Liver (tissue), 9 donors: ENCODE data around the gene MYO1F. TPM values are rescaled to one million over a fixed set of nuclear protein-coding genes. Genes with fewer than 3 reads are reported as not detected.
"Not testable (repeated sequence)": the region's sequence is repeated elsewhere in the genome, so short reads cannot be mapped to it uniquely, and the experiment has no call there.

Experiments
- DNase-seq: peaks from one replicate; pipeline ENCODE4 v3.0.0-alpha.2; 2017; ENCODE audit warnings: low spot score
- H3K27ac ChIP-seq, 2 donors: one replicate each; pipeline ENCODE4 v1.7.0; 2013; ENCODE audit warnings: inconsistent platforms in 2 of 2, low read length in 2 of 2, control low read depth in 1 of 2, low read depth in 1 of 2, mild to moderate bottlenecking in 1 of 2
- H3K27me3 ChIP-seq, 4 donors: one replicate each; pipeline versions ENCODE4 v1.6.1 to v1.7.0; 2013; ENCODE audit warnings: low read length in 3 of 4, inconsistent platforms in 1 of 4, mild to moderate bottlenecking in 1 of 4, moderate library complexity in 1 of 4; ENCODE audit not compliant: control insufficient read depth in 4 of 4, insufficient read depth in 4 of 4
- H3K36me3 ChIP-seq, 4 donors: one replicate each; pipeline versions ENCODE4 v1.6.1 to v1.7.0; 2013; ENCODE audit warnings: low read length in 3 of 4, mild to moderate bottlenecking in 3 of 4, low read depth in 1 of 4, moderate library complexity in 1 of 4; ENCODE audit not compliant: control insufficient read depth in 4 of 4, insufficient read depth in 3 of 4
- H3K4me1 ChIP-seq, 4 donors: one replicate each; pipeline versions ENCODE4 v1.6.1 to v1.7.0; 2013; ENCODE audit warnings: low read length in 3 of 4, mild to moderate bottlenecking in 3 of 4, moderate library complexity in 1 of 4; ENCODE audit not compliant: control insufficient read depth in 4 of 4, insufficient read depth in 4 of 4
- H3K4me3 ChIP-seq, 3 donors: one replicate each; pipeline versions ENCODE4 v1.6.1 to v1.7.0; 2013; ENCODE audit warnings: low read length in 3 of 3, control low read depth in 1 of 3, low read depth in 1 of 3, mild to moderate bottlenecking in 1 of 3
- H3K9ac ChIP-seq, 2 donors: one replicate each; pipeline ENCODE4 v1.7.0; 2013; ENCODE audit warnings: low read length in 2 of 2, mild to moderate bottlenecking in 2 of 2, moderate library complexity in 2 of 2, control low read depth in 1 of 2, low read depth in 1 of 2
- H3K9me3 ChIP-seq, 4 donors: one replicate each; pipeline versions ENCODE4 v1.6.1 to v1.7.0; 2013; ENCODE audit warnings: low read length in 3 of 4; ENCODE audit not compliant: control insufficient read depth in 4 of 4
- ATF3 ChIP-seq: IDR thresholded peaks from 2 replicates; pipeline ENCODE4 v1.6.1; 2016; ENCODE audit warnings: antibody characterized with exemption
- CTCF ChIP-seq: fragments of 150-350 bp; IDR thresholded peaks from 2 replicates; pipeline ENCODE4 v1.5.1; 2017; ENCODE audit warnings: improper control_type of control experiment, low read depth, low read length; ENCODE audit not compliant: missing input control
- EGR1 ChIP-seq, 2 donors: IDR thresholded peaks; 2 replicates each; pipeline ENCODE4 v1.6.1; 2016 to 2018; ENCODE audit warnings: antibody characterized with exemption in 2 of 2, low read depth in 2 of 2
- FOXA1 ChIP-seq: IDR thresholded peaks from 2 replicates; pipeline ENCODE4 v1.6.1; 2016; ENCODE audit warnings: antibody characterized with exemption
- FOXA2 ChIP-seq: IDR thresholded peaks from 2 replicates; pipeline ENCODE4 v1.6.1; 2016; ENCODE audit warnings: antibody characterized with exemption
- GABPA ChIP-seq, 2 donors: IDR thresholded peaks in 1 of 2; conservative IDR thresholded peaks in 1 of 2; 2 replicates each; pipeline ENCODE4 v1.6.1; 2016; ENCODE audit warnings: antibody characterized with exemption in 2 of 2, mild to moderate bottlenecking in 1 of 2, moderate library complexity in 1 of 2
- HNF4A ChIP-seq, 2 donors: conservative IDR thresholded peaks; 2 replicates each; pipeline ENCODE4 v1.6.1; 2016; ENCODE audit warnings: antibody characterized with exemption in 2 of 2, mild to moderate bottlenecking in 2 of 2
- HNF4G ChIP-seq: IDR thresholded peaks from 2 replicates; pipeline ENCODE4 v1.6.1; 2016; ENCODE audit warnings: antibody characterized with exemption
- JUND ChIP-seq, 2 donors: IDR thresholded peaks; 2 replicates each; pipeline ENCODE4 v1.6.1; 2016; ENCODE audit warnings: antibody characterized with exemption in 2 of 2
- NR2F2 ChIP-seq: IDR thresholded peaks from 2 replicates; pipeline ENCODE4 v1.6.1; 2016; ENCODE audit warnings: antibody characterized with exemption
- RAD21 ChIP-seq, 2 donors: IDR thresholded peaks; 2 replicates each; pipeline ENCODE4 v1.6.1; 2016; ENCODE audit warnings: antibody characterized with exemption in 2 of 2, mild to moderate bottlenecking in 2 of 2
- REST ChIP-seq: IDR thresholded peaks from 2 replicates; pipeline ENCODE4 v1.6.1; 2016; ENCODE audit warnings: antibody characterized with exemption, mild to moderate bottlenecking
- RXRA ChIP-seq, 2 donors: IDR thresholded peaks; 2 replicates each; pipeline ENCODE4 v1.6.1; 2017 to 2018; ENCODE audit warnings: antibody characterized with exemption in 2 of 2, mild to moderate bottlenecking in 1 of 2
- SP1 ChIP-seq: IDR thresholded peaks from 2 replicates; pipeline ENCODE4 v1.6.1; 2018; ENCODE audit warnings: antibody characterized with exemption, mild to moderate bottlenecking
- TAF1 ChIP-seq: conservative IDR thresholded peaks from 2 replicates; pipeline ENCODE4 v1.6.1; 2016; ENCODE audit warnings: antibody characterized with exemption, mild to moderate bottlenecking
- YY1 ChIP-seq: IDR thresholded peaks from 2 replicates; pipeline ENCODE4 v1.6.1; 2016; ENCODE audit warnings: antibody characterized with exemption, mild to moderate bottlenecking
- ZBTB33 ChIP-seq: IDR thresholded peaks from 2 replicates; pipeline ENCODE4 v1.6.1; 2016; ENCODE audit warnings: antibody characterized with exemption
- WGBS: extraction: QIAGEN DNeasy Blood & Tissue Kit; methylation state at CpG from one replicate; pipeline ENCODE4 v1.1.7; 2013; 5-methylcytosine and 5-hydroxymethylcytosine counted together
- polyA plus RNA-seq, 2 donors: library from polyadenylated mRNA; stranded (reverse) in 1 of 2; unstranded in 1 of 2; fragments of 200-250 nt in 1 of 2; fragments of >200 nt in 1 of 2; fragmentation: Nextera tagmentation in 1 of 2; extraction: Ambion mirVana in 1 of 2; gene quantifications; one replicate each; pipeline versions ENCODE4 v1.2.1 to v1.2.3, GENCODE V29; 2013 to 2015
- total RNA-seq, 2 donors: library from RNA; depleted of rRNA; stranded (reverse); fragments of >200 nt; gene quantifications; one replicate each; pipeline ENCODE4 v1.2.3, GENCODE V29; 2014
- donor health status: healthy.
- donor health status: healthy.
- donor health status: healthy.
- donor health status: healthy.
- donor health status: healthy.

The MYO1F gene
- total and polyA plus RNA-seq, 4 donors = 6.1 to 20.4 (median 12.0) TPM

- H3K9ac ChIP-seq = no peak overlapping the region
- WGBS = 90% methylated on average over 15 of the region's 15 CpGs
Measured at GRCh38 chr19:8567522-8568172, 9.6 kb downstream of the MYO1F start.

GRCh38 chr19:8566855-8567254 is 10.4 kb downstream of the MYO1F start:
- H3K9ac ChIP-seq = no peak overlapping the region
- DNase-seq = no peak
- H3K9me3 ChIP-seq = no peaks in the 10 kb centered on the region
- no peak overlapping the region for H3K27ac ChIP-seq
- H3K4me3 ChIP-seq = no peak overlapping the region
- H3K36me3 ChIP-seq = no peaks in the 10 kb centered on the region
- WGBS = 90% methylated on average over 7 of the region's 7 CpGs
- H3K27me3 ChIP-seq = no peaks in the 10 kb centered on the region
- no peak for TF ChIP-seq TAF1
- no peak for TF ChIP-seq EGR1 (IDR thresholded peaks at IDR 0.05; ENCODE audit: low read depth in 2 of 2)
- no peak for TF ChIP-seq SP1
- TF ChIP-seq HNF4G = no peak
- TF ChIP-seq GABPA (IDR thresholded peaks at IDR 0.05 in 1 of 2, conservative IDR thresholded peaks at IDR 0.05 in 1 of 2) = no peak
- TF ChIP-seq JUND (IDR thresholded peaks at IDR 0.05) = no peak
- no peak for TF ChIP-seq YY1
- no peak for TF ChIP-seq CTCF
- TF ChIP-seq FOXA1 = no peak
- TF ChIP-seq FOXA2 = no peak
- no peak for TF ChIP-seq ATF3
- no peak for TF ChIP-seq HNF4A (conservative IDR thresholded peaks at IDR 0.05)
- TF ChIP-seq RAD21 (IDR thresholded peaks at IDR 0.05) = no peak
- peaks cover 0 to 3% (median 0%) of the 10 kb centered on the region in 4 donors for H3K4me1 ChIP-seq

More at GRCh38 chr19:8567522-8568172, 9.6 kb downstream of the MYO1F start:
- Histone ChIP-seq H3K4me1 (peaks cover 0 to 3% (median 0%) of the 10 kb centered on the region in 4 donors), H3K27me3 (no peaks in the 10 kb centered on the region), H3K27ac (peak overlapping the region in 1 of 2 donors; percentile 42), H3K36me3 (no peaks in the 10 kb centered on the region), H3K9me3 (no peaks in the 10 kb centered on the region), H3K4me3 (no peak overlapping the region)
- TF ChIP-seq RXRA (IDR thresholded peaks at IDR 0.05) (peak in 1 of 2 donors; percentile 28), ZBTB33 (no peak), NR2F2 (no peak), REST (no peak), RAD21 (IDR thresholded peaks at IDR 0.05) (no peak), HNF4G (no peak)
- DNase-seq = no peak

- not testable (repeated sequence) for H3K4me1 ChIP-seq, H3K9ac ChIP-seq, DNase-seq, H3K4me3 ChIP-seq, H3K27me3 ChIP-seq, H3K9me3 ChIP-seq, H3K36me3 ChIP-seq
- H3K27ac ChIP-seq = peak overlapping the region in 1 of 2 donors; percentile 20
- 86% methylated on average over 8 of the region's 8 CpGs for WGBS
Measured at GRCh38 chr19:8564866-8565265, 12.4 kb downstream of the MYO1F start.
